ENCODE measurements around the gene CDKN2C.

Gene CDKN2C

GRCh38 chr1:50983219-50983802, 13.3 kb downstream of the CDKN2C start:
- no peak overlapping the region for H3K27ac ChIP-seq
- TF ChIP-seq CTCF (conservative IDR thresholded peaks at IDR 0.05) (no peak), ZFX (IDR thresholded peaks at IDR 0.05) (no peak)

GRCh38 chr1:50985094-50985493, 15.0 kb downstream of the CDKN2C start:
- H3K27ac ChIP-seq = no peak overlapping the region
- TF ChIP-seq ZFX (IDR thresholded peaks at IDR 0.05) = no peak
- no peak for TF ChIP-seq CTCF (conservative IDR thresholded peaks at IDR 0.05)

- H3K27ac ChIP-seq = no peak overlapping the region
Measured at GRCh38 chr1:50986653-50987052, 16.6 kb downstream of the CDKN2C start.

GRCh38 chr1:50989694-50990093, 19.6 kb downstream of the CDKN2C start:
- TF ChIP-seq CTCF (conservative IDR thresholded peaks at IDR 0.05) = no peak
- no peak for TF ChIP-seq ZFX (IDR thresholded peaks at IDR 0.05)
- no peak overlapping the region for H3K27ac ChIP-seq

More at GRCh38 chr1:50986653-50987052, 16.6 kb downstream of the CDKN2C start:
- TF ChIP-seq ZFX (IDR thresholded peaks at IDR 0.05) (no peak), CTCF (conservative IDR thresholded peaks at IDR 0.05) (no peak; the same call in 1 of the 2 replicates)

- no peak for TF ChIP-seq ZFX (IDR thresholded peaks at IDR 0.05)
- TF ChIP-seq CTCF (conservative IDR thresholded peaks at IDR 0.05) = no peak
- no peak overlapping the region for H3K27ac ChIP-seq
Measured at GRCh38 chr1:50992532-50993318, 22.7 kb downstream of the CDKN2C start.

- TF ChIP-seq CTCF (conservative IDR thresholded peaks at IDR 0.05) = no peak
- TF ChIP-seq ZFX (IDR thresholded peaks at IDR 0.05) = no peak
- H3K27ac ChIP-seq = no peak overlapping the region
Measured at GRCh38 chr1:50993645-50994044, 23.6 kb downstream of the CDKN2C start.

GRCh38 chr1:50994997-50995396, 25.0 kb downstream of the CDKN2C start:
- H3K27ac ChIP-seq = no peak overlapping the region
- no peak for TF ChIP-seq ZFX (IDR thresholded peaks at IDR 0.05)
- TF ChIP-seq CTCF (conservative IDR thresholded peaks at IDR 0.05) = no peak
